ENCODE measurements around the gene UNC13B.

The UNC13B gene

GRCh38 chr9:35341021-35341420 is 179.2 kb downstream of the UNC13B start:
- Histone ChIP-seq H3K4me3 (ENCODE audit: low read depth in 1 of 2, low read length in 1 of 2) (no peak overlapping the region), H3K9me3 (no peaks in the 10 kb centered on the region), H3K27ac (no peak overlapping the region), H3K4me1 (ENCODE audit: control insufficient read depth in 1 of 2, insufficient read depth in 1 of 2, low read depth in 1 of 2, low read length in 1 of 2) (no peaks in the 10 kb centered on the region), H3K27me3 (no peaks in the 10 kb centered on the region), H3K36me3 (no peaks in the 10 kb centered on the region)
- no peak for TF ChIP-seq CTCF (IDR thresholded peaks at IDR 0.05)

GRCh38 chr9:35341585-35341984 is 179.8 kb downstream of the UNC13B start:
- H3K9me3 ChIP-seq = no peaks in the 10 kb centered on the region
- no peaks in the 10 kb centered on the region for H3K27me3 ChIP-seq
- H3K27ac ChIP-seq = no peak overlapping the region
- H3K4me1 ChIP-seq (ENCODE audit: control insufficient read depth in 1 of 2, insufficient read depth in 1 of 2, low read depth in 1 of 2, low read length in 1 of 2) = no peaks in the 10 kb centered on the region
- no peaks in the 10 kb centered on the region for H3K36me3 ChIP-seq
- H3K4me3 ChIP-seq (ENCODE audit: low read depth in 1 of 2, low read length in 1 of 2) = no peak overlapping the region
- TF ChIP-seq CTCF (IDR thresholded peaks at IDR 0.05) = no peak

- no peak overlapping the region for H3K27ac ChIP-seq
- TF ChIP-seq CTCF (IDR thresholded peaks at IDR 0.05) = no peak
- H3K27me3 ChIP-seq = no peaks in the 10 kb centered on the region
- no peaks in the 10 kb centered on the region for H3K36me3 ChIP-seq
- H3K4me1 ChIP-seq (ENCODE audit: control insufficient read depth in 1 of 2, insufficient read depth in 1 of 2, low read depth in 1 of 2, low read length in 1 of 2) = no peaks in the 10 kb centered on the region
- no peak overlapping the region for H3K4me3 ChIP-seq (ENCODE audit: low read depth in 1 of 2, low read length in 1 of 2)
- no peaks in the 10 kb centered on the region for H3K9me3 ChIP-seq
These were observed 180.6 kb downstream of the UNC13B start for GRCh38 chr9:35342221-35342958.

- Histone ChIP-seq H3K27ac (no peak overlapping the region), H3K27me3 (no peaks in the 10 kb centered on the region), H3K36me3 (no peaks in the 10 kb centered on the region), H3K4me1 (ENCODE audit: control insufficient read depth in 1 of 2, insufficient read depth in 1 of 2, low read depth in 1 of 2, low read length in 1 of 2) (no peaks in the 10 kb centered on the region), H3K9me3 (no peaks in the 10 kb centered on the region), H3K4me3 (ENCODE audit: low read depth in 1 of 2, low read length in 1 of 2) (no peak overlapping the region)
- no peak for TF ChIP-seq CTCF (IDR thresholded peaks at IDR 0.05)
These were observed 186.3 kb downstream of the UNC13B start for GRCh38 chr9:35348109-35348508.

- Histone ChIP-seq H3K36me3 (no peaks in the 10 kb centered on the region), H3K9me3 (no peaks in the 10 kb centered on the region), H3K27ac (no peak overlapping the region), H3K27me3 (no peaks in the 10 kb centered on the region), H3K4me3 (ENCODE audit: low read depth in 1 of 2, low read length in 1 of 2) (no peak overlapping the region), H3K4me1 (ENCODE audit: control insufficient read depth in 1 of 2, insufficient read depth in 1 of 2, low read depth in 1 of 2, low read length in 1 of 2) (no peaks in the 10 kb centered on the region)
- no peak for TF ChIP-seq CTCF (IDR thresholded peaks at IDR 0.05)
These were observed 187.6 kb downstream of the UNC13B start for GRCh38 chr9:35349287-35349990.
